Measurements from ENCODE around the gene USP37.

- TF ChIP-seq CTCF (IDR thresholded peaks at IDR 0.05), result no peak
- no peak for TF ChIP-seq POLR2A (IDR thresholded peaks at IDR 0.05)
- TF ChIP-seq POLR2AphosphoS5 (IDR thresholded peaks at IDR 0.05), result no peak
These were observed 51.5 kb downstream of the USP37 start for GRCh38 chr2:218516614-218517013.

All from breast epithelium (tissue), 3 donors.